Renal pelvis (tissue), 12 donors: ENCODE measurements around the gene CENPF. TPM values are rescaled to one million over a fixed set of nuclear protein-coding genes. Genes with fewer than 3 reads are reported as not detected.
"Not testable (repeated sequence)": the region's sequence is repeated elsewhere in the genome, so short reads cannot be mapped to it uniquely, and the experiment has no call there.

Source experiments
- DNase-seq: peaks from one replicate; pipeline ENCODE4 v3.0.0-alpha.2; 2013
- long read RNA-seq, 16 experiments: transcript quantifications; one replicate each; lab custom pipeline, GENCODE V29; 2026
- polyA plus RNA-seq, 3 donors: library from polyadenylated mRNA; unstranded; fragments of 120-200 nt; gene quantifications; one replicate each; pipeline ENCODE4 v1.2.1, GENCODE V29; 2013; ENCODE audit not compliant: insufficient read length in 3 of 3

CENPF gene, protein sequence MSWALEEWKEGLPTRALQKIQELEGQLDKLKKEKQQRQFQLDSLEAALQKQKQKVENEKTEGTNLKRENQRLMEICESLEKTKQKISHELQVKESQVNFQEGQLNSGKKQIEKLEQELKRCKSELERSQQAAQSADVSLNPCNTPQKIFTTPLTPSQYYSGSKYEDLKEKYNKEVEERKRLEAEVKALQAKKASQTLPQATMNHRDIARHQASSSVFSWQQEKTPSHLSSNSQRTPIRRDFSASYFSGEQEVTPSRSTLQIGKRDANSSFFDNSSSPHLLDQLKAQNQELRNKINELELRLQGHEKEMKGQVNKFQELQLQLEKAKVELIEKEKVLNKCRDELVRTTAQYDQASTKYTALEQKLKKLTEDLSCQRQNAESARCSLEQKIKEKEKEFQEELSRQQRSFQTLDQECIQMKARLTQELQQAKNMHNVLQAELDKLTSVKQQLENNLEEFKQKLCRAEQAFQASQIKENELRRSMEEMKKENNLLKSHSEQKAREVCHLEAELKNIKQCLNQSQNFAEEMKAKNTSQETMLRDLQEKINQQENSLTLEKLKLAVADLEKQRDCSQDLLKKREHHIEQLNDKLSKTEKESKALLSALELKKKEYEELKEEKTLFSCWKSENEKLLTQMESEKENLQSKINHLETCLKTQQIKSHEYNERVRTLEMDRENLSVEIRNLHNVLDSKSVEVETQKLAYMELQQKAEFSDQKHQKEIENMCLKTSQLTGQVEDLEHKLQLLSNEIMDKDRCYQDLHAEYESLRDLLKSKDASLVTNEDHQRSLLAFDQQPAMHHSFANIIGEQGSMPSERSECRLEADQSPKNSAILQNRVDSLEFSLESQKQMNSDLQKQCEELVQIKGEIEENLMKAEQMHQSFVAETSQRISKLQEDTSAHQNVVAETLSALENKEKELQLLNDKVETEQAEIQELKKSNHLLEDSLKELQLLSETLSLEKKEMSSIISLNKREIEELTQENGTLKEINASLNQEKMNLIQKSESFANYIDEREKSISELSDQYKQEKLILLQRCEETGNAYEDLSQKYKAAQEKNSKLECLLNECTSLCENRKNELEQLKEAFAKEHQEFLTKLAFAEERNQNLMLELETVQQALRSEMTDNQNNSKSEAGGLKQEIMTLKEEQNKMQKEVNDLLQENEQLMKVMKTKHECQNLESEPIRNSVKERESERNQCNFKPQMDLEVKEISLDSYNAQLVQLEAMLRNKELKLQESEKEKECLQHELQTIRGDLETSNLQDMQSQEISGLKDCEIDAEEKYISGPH (N-terminal part only)
- 100 to 1,000 TPM in 1 of 3 donors, 10 to 100 TPM in 2; 78.8 to 109 (median 96.9) TPM for polyA plus RNA-seq
- long read RNA-seq, donor 1, partial matches to known transcripts = 0 of 1 reads
- long read RNA-seq, donor 1, other reads (novel, unspliced or antisense) = 0 of 1 reads
- long read RNA-seq, donor 2, partial matches to known transcripts = 6 of 6 reads
- long read RNA-seq, donor 2, other reads (novel, unspliced or antisense) = 0 of 6 reads
- long read RNA-seq, donor 3, partial matches to known transcripts = 0 of 2 reads
- long read RNA-seq, donor 3, other reads (novel, unspliced or antisense) = 0 of 2 reads
- long read RNA-seq, donor 4, full-length matches to known transcripts = 2 of 2 reads
- long read RNA-seq, donor 4, partial matches to known transcripts = 0 of 2 reads
- long read RNA-seq, donor 4, other reads (novel, unspliced or antisense) = 0 of 2 reads
- long read RNA-seq, donor 5 = 0 reads
- long read RNA-seq, donor 6, partial matches to known transcripts = 6 of 8 reads
- long read RNA-seq, donor 6, other reads (novel, unspliced or antisense) = 0 of 8 reads
- long read RNA-seq, donor 7, partial matches to known transcripts = 0 of 3 reads
- long read RNA-seq, donor 7, other reads (novel, unspliced or antisense) = 0 of 3 reads
- long read RNA-seq, donor 8, full-length matches to known transcripts = 3 of 3 reads
- long read RNA-seq, donor 8, partial matches to known transcripts = 0 of 3 reads
- long read RNA-seq, donor 8, other reads (novel, unspliced or antisense) = 0 of 3 reads
- long read RNA-seq, donor 9, partial matches to known transcripts = 7 of 8 reads
- long read RNA-seq, donor 9, other reads (novel, unspliced or antisense) = 0 of 8 reads
- long read RNA-seq, donor 10, partial matches to known transcripts = 11 of 12 reads
- long read RNA-seq, donor 10, other reads (novel, unspliced or antisense) = 0 of 12 reads
- long read RNA-seq, donor 11, partial matches to known transcripts = 0 of 2 reads
- long read RNA-seq, donor 11, other reads (novel, unspliced or antisense) = 0 of 2 reads
- long read RNA-seq, donor 12, full-length matches to known transcripts = 2 of 9 reads
- long read RNA-seq, donor 12, partial matches to known transcripts = 7 of 9 reads
- long read RNA-seq, donor 12, other reads (novel, unspliced or antisense) = 0 of 9 reads
- long read RNA-seq, donor 13, partial matches to known transcripts = 0 of 2 reads
- long read RNA-seq, donor 13, other reads (novel, unspliced or antisense) = 0 of 2 reads
- long read RNA-seq, donor 14 = 0 reads
- long read RNA-seq, donor 15 = 0 reads
- long read RNA-seq, donor 16, partial matches to known transcripts = 6 of 6 reads
- long read RNA-seq, donor 16, other reads (novel, unspliced or antisense) = 0 of 6 reads

DNA sequence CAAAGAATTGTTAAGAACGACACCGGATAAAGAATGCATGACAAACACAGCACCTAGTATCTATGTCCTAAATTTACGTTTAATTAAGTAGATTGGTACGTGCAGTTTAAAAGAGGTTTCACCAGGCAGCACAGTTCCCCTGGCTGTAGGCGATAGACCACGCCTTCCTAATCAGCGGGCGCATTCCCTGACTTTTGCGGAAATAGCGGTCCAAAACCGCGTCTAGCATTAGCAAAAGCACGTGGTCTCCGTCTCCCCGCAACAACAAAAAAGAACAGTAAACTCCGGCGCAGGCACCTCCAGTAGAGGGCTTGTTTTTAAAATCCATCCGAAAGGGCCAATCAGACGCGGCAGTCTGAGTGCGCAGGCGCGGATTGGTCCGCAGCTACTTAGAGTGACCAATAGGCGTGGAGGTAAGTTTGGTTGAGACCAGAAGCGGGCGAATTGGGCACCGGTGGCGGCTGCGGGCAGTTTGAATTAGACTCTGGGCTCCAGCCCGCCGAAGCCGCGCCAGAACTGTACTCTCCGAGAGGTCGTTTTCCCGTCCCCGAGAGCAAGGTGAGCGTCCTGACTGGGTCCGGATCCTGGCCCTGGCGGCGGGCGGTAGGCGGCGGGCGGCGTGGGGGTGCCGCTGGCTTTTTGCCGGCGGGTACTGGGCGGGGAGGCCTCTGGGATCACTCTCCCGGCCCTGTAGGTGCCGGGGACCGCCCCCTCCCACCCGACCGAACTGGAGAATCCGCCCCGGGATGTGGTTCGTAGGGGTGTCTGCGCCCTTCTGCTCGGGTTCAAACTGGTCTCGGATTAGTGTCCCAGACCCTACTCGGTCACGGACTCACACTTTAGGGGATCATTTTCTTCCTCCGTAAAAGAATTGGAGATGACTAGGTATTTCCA lies at the start of gene CENPF:
TSS of gene CENPF (plus strand) at position 432 of the 894 bp plus-strand sequence. CDS start 10,560 bp downstream, outside the sequence.
- peak; percentile 99 for DNase-seq

DNA sequence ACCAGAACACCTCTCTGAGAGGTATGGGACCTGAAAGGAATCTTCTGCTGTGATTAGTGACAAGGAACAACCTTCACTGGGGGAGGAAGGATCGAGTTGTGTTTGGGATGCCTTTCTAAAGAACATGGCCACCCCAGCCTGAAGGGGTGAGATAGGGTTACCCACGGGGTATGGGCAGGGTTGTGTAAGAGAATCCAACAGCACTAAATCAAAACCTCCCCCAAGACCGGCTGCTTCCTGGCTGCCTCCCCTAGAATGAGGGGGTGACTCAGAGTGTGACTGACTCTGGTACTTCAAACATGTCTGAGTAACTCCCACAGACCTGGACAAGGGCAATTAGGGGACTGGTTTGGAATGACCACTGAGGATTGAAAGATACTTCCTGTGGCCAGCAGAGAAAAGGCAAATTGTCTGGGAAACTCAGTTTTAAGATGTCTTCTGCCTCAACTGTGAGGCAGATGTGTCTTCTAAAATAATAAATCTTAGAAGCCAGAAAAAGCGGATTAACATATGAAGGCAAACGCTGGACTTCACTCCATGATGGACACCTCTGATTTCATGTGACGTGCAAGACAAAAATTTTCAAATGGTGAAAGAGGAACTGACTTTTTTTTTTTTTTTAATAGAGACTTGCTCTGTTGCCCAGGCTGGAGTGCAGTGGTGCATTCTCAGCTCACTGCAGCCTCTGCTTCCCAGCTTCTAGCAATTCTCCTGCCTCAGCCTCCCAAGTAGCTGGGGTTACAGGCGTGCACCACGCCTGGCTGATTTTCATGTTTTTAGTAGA lies 44.9 kb upstream of the CENPF start:
- peak; percentile 91 for DNase-seq

DNA sequence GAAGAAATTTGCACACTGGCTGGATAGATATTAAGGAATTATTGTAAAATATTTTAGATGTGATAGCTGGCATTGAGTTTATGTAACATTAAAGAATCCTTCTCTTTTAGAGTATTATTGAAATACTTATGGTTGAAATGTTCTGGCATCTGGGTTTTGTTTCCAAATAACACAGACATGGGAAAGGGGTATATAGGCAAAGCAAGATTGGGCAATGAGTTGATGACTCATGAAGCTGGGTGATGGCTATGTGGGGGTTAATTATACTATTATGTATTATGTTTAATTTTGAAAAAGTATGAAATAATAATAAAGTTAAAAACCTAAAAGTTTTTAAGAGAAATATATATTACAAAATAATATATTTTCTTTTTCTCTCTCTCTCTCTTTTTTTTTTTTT lies 39.1 kb upstream of the CENPF start:
- no peak for DNase-seq

DNA sequence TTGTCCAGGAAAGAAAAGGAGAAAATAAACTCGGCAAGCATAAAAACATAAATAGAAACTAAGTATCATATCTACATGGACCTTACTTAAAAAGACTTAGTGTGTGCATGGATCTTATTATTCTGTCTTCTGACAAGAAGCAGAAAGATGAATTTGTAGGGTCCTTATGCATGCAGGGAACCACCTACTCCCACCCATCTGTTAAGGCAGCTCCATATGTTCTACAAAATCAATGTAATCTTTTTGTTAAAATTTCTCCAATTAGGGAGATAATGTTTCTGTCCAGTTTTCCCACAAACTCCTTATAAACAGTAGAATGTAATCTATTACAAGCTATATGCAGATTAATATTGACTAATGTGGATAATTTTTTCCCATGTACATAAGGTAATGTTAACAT lies 37.7 kb upstream of the CENPF start:
- no peak for DNase-seq

DNA sequence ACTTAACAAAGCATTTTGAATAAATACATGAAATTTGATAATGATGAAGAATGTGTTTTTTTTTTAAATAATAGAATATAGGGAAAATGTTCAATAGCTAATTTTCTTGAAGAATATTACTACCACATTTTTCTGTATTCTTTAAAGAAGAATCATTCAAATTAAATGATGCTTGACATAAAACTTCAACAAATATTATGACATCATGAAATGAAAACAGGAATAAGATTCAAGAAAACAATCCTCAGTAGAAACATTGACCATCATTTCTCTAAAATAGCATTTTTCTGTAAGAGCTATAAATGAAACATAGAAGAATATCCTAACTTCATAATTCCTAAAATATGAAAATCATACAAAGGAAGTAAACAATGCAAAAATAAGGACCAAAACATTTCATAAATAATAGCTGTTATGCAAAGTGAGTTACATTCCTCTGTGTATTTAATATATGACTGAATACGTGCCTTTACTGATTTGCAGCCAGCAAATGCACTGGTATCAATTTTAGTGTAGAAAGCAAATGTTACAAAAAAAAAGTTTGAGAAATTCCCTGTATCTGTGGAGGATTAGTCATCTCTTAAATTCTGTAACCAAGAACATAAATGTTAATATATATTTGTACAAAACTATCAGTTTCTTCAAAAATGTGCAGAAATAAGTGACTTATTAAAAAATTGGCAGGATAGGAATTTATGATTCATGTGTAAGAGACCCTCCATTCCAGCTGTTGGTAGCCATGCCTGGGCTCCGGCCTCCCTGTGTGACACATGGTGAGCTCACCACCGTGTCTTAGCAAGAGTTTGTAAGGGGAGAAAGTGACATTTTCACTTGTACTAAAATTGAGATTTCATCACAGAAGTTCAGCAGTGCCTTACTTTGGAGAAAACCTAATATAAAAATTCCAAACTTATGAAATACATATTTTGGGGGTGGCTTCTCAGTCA lies 36.6 kb upstream of the CENPF start:
- DNase-seq = no peak

DNA sequence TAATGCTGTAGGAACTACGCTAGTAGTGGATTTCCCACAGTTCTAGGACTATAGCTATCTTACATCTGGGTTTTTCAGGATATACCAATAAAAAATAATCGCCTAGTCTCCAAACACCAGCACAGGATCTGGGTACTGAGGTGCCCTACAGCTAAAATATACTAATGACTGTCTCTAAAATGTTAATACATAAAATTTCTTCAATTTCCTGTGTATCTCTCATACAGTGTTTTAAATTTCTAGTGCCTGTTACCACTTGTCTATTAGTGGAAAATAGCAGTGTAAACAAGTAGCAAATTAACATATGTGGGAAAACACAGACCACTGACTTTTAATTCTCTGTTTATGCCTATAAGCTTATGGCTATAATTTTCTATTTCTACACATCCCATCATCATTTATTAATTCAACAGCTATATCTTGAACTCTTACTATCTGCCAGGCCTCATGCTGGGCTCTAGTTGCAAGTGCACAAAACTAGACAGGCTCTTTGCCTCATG lies 35.5 kb upstream of the CENPF start:
- no peak for DNase-seq

DNA sequence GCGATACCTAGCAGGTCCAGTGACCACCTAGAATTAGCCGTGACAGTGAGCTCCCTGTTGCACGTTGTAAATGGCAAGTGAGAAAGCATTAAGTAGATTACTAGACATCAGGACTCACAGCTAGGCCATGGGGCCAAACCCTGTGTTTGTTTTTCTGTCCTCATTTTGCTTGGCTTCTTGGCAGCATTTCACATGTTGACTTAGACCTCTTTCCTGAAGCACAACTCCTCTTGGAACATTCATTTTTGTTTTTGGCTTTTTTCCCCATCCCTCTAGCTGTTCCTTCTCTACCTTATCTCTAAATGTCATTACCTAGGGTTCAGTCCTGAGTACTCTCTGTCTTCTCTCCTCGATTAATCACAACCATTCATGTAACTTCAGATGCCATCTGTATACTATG lies 34.7 kb upstream of the CENPF start:
- DNase-seq = no peak

DNA sequence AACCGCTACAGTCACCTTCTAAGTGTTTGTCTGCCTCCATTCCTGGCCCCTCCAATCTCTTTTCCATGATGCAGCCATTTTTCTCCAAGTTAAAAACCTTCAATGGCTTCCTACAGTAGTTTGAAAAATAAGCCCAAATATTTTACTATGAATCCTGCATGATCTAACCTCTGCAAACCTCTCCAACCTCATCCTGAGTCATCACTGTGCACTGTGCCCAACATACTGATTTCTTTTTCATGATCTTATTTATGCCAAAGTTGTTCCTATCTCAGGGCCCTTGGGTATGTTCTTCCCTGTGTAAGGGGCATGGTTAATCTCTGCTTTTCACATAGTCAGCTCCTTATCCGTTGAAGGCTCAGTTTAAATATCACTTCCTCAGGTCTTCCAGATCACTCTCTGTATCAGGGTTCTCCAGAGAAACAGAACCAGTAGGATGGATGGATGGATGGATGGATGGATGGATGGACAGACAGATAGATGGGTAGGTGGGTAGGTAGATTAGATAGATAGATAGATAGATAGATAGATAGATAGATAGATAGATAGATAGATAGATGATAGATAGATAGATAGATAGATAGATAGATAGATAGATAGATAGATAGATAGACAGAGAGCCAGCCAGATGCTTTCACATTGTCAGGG lies 33.5 kb upstream of the CENPF start:
- DNase-seq = no peak

DNA sequence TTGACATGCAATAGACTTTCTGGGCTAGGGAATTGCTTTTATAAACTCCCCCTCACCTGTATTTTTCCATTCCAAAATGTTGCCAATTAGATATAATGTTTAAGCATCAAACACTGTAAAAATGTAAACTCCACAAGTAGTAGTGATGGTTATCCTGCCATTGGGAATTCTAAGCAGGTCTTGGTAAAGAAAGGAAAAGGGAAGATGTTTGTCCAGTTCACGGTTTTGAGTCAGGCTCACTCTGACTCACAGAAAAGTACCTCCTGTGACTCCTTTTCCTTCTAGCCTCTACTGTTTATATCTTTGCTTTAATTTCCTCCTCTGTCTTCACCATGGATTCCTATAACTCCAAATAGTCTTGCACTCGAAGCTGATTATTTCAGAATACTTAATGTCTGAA lies 32.6 kb upstream of the CENPF start:
- DNase-seq = no peak

DNA sequence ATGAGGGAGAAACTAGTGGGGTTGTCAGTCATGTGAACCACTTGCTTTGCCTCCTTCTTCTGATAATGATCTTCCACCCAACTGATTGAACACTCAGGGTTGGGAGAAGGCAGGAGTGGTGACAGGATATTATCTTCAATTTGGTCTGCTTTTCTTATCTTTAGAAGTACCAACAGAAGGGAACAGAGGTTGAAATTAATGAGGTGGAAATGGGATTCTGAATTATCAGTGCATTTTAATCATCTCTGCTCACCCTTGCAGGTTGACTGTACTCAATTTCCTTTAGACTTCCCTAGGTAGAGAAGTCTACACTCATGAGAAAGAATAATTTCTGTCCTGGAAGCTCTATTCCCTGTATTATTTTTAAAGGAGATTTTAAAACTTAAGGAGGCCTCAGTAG lies 31.7 kb upstream of the CENPF start:
- DNase-seq = no peak

DNA sequence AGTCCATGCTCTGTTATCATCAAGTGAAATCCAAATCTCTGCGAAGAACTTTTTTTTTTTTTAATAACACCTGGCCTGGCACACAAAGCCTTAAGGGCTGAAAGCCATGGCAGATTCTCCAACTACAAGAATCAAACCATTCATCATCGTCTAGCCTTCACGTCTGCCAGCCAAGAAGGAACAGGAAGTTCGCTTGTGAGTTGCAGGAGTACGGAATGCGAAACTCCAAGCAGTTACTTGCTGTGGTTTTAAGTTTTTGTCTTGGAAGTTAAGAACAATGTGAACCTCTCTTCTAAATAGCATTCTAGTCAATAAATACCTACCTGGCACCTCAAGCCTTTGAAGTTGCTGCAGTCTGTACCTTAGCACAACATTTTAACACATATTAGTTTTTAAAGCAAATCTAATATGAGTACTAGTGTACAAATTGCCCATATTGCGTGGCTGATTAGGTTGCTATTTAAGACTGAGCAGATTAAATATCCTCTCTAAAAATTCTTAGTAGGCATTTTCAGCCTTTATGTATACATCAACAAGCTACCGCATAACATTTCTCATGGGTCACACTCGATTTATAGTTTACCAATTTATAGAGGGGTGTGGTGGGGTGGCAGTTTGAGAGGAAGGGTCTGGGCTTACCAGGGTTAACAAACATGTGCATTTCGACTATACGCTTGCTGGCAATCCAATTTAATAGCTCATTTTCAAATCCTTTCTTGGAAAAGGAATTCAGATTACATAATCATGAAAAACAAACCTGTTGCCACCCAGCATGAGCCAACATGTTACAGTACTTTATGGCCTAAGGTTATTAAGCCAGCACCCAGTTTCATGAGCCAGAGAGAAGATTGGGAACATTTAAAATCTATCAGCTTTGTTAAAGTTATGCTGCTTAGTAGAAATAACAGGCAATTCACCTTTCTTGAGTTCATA lies 29.3 kb upstream of the CENPF start:
- DNase-seq = no peak

DNA sequence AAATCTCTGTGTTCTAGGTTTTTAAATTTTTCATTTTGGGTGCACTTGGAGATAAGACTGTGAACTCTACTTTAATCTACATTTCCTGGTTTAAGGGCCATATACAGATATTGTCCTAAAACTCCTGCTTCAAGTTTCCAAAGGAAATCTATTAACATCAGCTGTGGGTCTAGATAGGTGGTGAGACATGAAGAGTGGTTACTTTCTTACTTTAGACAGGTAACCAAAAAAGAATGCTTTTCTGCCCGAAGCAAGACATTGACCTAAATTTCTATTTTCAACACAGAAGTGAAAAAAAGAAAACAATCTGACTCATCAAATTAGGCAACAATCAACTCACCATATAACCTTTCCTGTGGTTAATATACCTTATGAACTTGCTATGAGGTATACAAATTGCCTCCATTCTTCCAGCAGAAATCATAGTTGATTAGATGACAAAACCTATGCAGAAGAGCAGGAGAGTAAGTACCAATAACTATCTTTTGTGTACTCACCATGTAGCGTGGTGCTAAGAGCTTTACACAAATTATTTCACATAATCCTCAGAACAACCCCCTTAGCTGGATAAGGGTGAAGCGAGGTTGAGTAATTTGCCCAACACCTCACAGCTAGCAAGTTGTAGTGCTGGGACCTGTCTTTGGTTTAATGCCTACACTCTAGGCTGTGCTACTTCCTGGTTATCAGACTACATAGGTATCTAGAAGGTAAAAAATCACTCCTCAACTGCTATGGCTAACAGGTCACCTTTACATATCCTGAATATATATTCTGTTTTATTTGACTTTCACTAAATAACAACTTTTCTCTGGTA lies 28.2 kb upstream of the CENPF start:
- no peak for DNase-seq

DNA sequence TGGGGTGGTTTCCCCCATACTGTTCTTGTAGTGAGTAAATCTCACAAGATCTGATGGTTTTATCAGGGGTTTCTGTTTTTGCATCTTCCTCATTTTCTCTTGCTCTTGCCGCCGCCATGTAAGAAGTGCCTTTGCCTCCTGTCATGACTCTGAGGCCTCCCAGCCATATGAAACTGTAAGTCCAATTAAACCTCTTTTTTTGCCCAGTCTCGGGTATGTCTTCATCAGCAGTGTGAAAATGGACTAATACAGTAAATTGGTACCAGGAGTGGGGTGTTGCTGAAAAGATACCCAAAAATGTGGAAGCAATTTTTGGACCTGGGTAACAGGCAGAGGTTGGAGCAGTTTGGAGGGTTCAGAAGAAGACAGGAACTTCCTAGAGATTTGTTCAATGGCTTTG lies 26.9 kb upstream of the CENPF start:
- DNase-seq = not testable (repeated sequence)
